SKM-1 (cell line): Measurements from ENCODE around the gene EYS.
"Not testable (repeated sequence)": the region's sequence is repeated elsewhere in the genome, so short reads cannot be mapped to it uniquely, and the experiment has no call there.

ENCODE experiments used
- DNase-seq: peaks from one replicate; lab custom pipeline; 2025; ENCODE audit not compliant: unreplicated experiment; lab: John Stamatoyannopoulos, UW

Gene EYS

DNA sequence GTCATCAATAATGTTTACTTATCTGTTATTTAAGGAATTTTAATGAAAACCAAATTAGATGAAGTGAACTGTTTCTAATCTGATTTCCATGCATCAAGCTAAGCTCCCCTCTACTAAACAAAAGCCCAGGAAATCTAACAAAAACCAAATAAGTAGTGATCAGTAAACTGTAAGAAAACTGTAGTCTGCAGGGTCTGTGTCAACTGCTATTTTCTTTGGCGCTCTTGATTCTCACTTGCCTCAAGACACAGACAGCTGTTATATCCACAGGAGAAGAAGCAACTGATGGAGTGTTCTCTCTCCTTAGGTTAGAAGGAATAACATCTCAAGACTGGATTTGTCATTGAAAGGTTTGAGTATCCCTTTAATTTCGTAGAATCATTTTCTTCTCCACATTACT lies 1777.9 kb downstream of the EYS start:
- no peak for DNase-seq

DNA sequence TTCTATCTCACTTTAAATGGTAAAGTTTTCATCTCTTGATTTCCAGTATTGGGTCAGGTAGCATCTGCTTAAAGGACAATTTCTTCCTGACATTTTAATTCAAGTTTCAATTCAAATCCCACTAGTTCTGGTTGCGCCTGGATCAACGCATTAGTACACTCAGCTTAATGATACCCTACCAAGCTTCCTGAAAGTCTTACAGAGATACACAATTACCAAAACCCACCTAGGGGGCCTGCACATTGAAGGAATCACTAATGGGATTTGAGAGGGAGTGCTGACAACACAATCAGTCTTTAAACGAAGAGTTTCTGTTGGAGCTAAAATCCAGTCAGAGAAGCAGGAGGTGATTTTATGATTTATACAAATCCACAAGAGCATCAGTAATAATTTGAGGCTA lies 1778.4 kb downstream of the EYS start:
- DNase-seq = no peak

DNA sequence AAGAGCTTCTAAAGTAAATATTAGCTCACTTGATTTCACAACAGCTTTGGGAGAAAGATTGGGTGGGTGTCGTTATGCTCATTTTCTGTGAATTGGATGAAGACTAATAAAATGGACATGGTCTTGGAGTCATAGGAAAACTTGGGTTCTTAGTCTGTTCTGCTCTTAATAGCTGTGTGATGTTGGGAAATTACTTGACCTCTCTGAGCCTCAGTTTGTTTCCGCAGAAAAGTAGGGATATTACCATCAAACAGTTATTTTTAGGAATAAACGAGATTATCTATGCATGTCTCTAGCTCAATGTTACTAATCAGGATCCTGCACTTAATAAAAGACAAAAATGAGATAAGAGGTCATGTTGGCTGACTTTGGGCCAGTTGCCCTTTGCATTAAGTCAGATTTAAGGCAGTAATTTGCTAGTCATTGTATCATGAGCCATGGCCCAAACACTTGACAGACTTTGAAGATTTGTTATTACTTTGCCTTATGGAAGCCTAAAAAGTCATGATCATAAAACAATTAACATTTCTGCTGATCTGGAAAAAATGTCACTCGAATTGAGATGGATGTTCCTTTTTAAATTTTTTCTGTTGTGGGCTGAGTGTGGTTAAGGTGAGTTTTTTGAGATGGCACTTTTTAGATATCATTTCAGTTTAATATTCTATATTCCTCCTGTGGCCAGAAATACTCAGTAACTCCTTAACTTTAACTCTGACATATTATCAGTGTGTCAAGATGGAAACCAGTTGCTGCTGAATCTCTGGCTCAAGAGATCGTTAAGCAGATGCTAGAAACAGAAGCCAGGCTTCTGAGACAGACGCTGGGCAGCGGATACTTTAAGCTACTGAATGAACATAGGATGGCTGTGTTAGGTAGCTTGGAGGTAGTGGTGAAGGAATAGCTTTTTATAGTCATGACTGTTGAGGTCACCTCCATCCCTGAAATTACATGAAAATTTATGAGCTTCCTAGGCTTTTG lies 1779.8 kb downstream of the EYS start:
- DNase-seq = no peak

DNA sequence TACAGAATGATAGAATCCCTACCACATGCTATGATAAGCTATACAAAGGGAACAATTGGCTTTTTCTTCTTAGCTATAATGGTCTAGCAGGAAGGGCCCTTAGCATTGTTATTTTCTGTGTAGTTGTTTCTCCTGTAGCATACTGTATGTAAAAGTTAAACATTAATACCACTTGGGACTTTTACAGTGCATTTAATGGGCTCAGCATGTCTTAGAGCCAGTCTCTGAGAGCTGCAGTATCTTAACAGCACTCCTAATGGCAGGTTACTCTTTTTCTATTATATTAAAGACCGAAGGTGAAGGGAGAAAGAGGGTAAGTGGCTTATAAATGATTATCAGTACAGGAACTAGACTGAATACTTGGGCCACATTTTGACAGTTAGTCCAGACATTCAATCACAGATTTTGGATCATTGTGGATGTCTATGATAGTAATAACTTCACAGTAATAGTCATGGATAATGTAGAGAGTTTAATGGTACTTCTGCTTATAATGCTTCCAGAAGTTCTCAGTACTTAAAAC lies 1780.7 kb downstream of the EYS start:
- no peak for DNase-seq

DNA sequence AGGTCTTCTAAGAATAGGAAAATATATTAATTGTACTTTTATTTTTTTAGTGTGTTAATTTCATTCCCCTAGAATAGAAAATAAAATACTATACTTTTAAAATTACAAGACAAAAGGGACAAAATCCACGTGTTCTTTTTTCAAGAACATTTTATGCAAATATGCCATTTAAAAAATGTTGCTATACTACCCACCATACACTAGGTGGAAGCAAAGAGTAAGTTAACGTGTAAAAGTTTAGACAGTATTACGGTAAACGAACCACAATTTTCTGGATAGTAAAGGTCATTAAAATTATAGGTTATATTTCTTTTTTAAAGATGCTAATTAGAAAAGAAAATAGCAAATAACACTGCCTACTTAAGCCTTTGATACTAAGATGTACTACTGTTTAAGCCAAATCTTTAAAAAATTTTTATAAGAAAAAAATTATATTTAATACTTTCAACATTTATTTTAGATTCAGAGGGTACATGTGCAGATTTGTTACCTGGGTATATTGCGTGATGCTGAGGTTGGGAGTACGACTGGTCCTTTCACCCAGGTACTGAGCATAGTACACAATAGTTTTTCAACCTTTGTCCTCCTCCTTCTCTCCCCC lies 1783.8 kb downstream of the EYS start:
- DNase-seq = peak; percentile 13

DNA sequence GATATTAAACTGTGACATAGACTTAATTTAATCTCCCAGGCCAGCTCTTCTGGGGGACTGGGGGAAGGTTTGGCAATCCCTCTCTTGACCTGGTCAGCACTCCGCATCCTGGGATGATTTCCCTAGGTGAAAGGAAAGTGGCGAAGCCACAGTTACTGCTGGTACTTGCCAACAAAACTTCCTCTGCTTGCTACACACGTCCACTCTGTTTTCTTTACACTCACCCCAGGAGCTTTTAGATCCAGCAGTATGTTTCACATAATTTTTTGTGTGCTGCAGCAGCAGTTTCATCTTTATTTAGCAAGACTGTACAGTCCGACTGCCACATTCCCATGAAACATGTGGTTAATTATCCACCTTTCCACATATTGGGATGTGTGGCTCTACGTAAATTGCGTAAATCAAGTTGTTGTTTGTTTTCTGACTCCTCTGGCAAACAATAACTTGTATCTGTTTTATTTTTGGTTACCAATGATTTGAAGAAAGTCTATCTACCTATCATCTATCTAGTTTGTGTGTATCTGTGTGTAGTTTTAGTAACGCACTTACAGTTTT lies 1787.4 kb downstream of the EYS start:
- no peak for DNase-seq

DNA sequence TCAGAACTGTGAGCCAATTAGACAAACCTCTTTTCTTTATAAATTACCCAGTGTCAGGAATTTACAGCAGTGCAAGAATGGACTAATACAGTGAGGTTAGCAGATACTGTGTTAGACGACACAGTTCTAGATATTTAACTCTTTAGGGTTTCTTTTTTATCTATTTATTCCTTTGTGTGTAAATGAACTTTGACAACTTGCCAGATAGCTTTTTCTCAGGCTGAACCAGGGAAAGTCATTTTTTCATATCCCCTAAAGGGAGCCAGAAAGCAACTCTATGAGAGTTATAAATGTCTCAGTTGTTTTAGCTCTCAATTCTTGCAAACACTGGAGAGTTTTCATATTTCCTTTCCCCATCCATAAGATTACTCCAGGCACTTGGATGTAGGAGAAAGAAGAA lies 1794.1 kb downstream of the EYS start:
- DNase-seq = no peak

DNA sequence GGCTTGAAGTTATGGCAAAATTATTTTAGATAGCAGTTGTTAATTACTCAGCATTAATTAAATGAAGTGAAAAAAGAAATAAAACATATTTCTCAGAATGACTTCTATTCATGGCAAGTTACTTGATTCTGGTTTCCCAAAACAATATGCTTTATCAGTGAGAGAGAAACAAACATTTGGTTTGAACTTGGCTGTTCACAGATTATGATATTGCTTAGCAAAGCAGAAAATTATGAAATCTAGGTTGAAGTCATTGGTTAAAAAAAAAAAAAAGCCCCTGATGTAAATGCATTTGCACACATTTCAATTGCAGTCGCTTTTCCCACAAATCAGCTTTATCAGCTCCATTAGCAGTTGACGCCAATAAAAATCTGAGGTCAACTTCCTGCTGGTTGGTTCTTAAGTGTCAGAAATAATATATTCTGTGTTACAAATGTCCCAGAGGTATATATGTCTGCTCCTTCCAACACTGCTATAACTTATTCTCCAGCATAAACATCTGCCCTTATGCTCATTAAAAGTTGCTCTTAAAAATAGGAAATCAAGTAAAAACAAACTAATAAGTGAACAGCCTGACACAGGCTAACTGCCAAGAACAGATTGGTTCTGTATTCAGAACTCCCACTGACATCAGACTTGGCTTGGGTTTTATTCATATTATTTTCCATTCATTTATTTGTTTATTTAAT lies 1796.0 kb downstream of the EYS start:
- DNase-seq = no peak

DNA sequence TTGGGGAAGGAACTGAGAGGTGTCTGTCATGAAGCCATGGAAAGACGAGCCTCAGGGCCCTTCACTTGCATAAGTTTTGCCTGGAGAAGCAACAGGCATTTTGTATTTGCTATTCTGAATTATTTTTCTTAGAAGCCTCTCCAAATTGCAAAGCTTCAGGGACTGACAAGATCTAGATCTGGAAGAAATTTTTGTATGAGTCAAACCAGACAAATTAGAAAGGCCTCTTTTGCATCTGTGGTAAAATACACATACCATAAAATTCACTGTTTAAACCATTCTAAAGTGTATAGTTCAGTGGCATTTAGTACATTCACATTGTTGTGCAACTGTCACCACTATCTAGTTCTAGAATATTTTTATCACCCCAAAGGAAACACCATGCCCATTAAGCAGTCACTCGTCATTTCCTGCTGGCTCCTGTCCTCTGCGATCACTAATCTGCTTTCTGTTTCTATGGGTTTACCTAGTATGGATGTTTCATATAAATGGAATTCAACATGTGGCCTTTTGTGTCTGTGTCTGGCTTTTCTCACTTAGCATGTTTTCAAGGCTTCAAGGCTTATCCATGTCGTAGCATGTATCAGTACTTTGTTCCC lies 1802.3 kb downstream of the EYS start:
- no peak for DNase-seq

DNA sequence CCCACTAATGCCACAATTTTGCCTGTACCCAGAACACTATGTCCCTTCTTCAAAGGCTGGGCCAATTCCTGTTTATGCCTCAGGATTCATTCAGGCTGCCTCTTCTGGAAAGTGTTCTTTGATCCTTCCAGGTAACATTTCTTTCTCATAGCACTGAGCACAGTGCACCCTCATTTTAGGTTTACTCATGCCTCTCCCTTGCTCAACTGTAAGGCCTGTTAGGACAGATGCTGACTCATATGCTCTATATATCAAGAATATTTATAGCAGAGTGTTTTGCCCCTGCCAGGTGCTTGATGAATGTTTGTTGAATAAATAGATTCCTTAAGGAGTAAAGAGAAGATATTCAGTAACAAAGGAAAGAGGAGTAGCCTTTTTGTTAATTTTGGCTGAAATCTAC lies 1807.5 kb downstream of the EYS start:
- no peak for DNase-seq

DNA sequence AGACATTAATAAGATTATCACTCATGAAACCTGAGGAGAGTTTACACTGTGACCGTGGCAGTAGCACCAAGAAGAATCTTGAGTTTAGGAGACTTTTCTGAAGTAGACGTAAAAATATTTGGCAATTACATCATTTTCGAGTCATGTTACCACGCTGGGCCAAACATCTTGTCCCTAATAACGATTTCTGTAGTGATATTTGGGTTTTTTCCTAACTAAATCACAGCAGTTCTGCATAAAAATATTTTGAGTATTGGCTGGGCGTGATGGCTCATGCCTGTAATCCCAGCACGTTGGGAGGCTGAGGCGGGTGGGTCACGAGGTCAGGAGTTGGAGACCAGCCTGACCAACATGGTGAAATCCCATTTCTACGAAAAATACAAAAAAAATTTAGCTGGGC lies 1809.1 kb downstream of the EYS start:
- DNase-seq = no peak

DNA sequence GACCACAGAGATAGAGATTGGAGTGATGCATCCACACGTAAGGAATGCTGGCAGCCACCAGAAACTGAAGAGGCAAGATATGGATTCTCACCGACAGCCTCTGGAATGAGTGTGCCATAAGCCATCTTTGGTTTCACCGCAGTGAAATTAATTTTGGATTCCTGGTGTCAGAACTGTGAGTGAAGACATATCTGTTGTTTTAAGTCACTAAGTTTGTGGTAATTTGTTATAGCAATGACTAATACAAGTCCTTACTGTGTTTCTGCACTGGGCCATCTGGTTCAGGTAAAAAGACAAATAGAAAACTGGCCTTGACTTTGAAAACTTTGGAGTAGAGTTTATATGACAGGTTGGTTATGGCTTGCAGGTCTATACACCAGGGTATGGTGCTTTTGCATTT lies 1809.6 kb downstream of the EYS start:
- no peak for DNase-seq

DNA sequence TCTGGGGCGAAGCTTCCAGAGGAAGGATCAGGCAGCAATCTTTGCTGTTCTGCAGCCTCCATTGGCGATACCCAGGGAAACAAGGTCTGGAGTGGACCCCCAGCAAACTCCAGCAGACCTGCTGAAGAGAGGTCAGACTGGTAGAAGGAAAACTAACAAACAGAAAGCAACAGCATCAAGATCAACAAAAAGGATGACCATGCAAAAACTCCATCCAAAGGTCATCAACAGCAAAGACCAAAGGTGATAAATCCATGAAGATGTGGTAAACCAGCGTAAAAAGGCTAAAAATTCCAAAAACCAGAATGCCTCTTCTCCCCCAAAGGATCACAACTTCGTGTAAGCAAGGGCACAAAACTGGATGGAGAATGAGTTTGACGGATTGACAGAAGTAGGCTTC lies 1818.6 kb downstream of the EYS start:
- DNase-seq = no peak

DNA sequence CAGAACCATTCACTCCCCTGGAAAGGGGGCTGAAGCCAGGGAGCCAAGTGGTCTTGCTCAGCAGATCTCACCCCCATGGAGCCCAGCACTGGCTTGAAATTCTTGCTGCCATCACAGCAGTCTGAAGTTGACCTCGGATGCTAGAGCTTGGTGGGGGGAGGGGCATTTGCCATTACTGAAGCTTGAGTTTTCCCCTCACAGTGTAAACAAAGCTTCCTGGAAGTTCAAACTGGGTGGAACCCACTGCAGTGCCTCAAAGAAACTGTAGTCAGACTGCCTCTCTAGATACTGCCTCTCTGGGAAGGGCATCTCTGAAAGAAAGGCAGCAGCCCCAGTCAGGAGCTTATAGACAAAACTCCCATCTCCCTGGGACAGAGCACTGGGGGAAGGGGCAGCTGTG lies 1819.2 kb downstream of the EYS start:
- DNase-seq = not testable (repeated sequence)

DNA sequence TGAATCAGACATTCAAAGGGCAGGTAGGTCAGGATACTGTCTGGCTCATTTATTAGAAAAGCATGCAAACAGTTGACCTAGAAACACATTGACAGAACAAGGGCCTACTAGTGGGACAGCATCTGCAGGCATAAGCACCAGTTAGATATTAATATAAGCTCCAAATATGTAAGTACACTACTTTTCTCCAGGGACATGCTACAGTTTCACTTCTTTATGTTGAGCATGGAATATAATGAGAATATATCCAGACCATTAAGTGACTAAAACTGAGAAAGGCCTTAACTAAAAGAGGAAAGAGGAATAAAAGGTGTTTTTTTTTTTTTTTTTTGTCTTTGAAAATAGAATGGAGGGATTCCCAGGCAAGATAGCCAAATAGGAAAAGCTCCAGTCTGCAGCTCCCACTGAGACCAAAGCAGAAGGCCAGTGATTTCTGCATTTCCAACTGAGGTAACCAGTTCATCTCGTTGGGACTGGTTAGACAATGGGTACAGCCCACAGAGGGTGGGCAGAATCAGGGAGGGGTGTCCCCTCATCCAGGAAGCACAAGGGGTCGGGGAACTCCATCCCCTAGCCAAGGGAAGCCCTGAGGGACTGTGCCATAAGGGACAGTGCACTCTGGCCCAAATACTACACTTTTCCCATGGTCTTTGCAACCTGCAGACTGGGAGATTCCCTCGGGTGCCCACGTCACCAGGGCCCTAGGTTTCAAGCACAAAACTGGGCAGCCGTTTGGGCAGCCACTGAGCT lies 1819.8 kb downstream of the EYS start:
- no peak for DNase-seq

DNA sequence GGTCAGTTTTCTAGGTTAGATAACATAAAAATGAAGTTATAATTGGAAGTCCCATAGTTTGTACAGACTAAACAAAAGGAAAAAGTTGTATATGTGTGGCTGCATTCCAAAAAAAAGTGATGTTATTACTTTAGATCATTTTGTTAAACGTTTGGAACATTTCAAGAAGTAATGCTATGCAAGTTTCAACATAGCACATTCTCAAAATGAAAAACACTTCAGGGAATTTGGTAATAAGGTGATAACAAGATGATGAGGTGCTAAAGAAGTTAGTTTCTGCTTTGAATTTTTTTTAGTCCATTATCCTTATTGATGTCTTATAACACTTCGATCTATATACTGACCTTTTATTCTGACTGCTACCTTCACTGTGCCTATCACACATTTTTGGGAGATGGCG lies 1820.7 kb downstream of the EYS start:
- DNase-seq = no peak

DNA sequence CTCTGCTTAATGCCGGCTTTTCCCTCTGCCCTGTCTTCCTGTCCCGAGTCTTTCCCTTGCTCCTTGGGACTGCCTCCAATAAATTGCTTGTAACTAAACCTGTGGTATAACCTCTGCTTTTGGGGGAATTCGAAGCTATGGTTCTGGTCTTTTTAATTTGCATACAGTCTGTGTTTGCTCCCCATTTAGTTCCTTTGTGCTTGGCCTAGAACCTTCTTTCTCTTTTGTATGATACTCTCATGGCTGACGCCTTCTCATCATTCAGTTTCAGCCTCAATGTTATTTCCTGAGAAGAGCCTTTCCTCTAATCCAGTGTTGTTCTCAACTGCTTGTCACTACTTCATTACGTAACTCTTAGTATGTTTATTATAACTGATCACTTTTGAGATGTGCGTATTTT lies 1823.4 kb downstream of the EYS start:
- DNase-seq = no peak

DNA sequence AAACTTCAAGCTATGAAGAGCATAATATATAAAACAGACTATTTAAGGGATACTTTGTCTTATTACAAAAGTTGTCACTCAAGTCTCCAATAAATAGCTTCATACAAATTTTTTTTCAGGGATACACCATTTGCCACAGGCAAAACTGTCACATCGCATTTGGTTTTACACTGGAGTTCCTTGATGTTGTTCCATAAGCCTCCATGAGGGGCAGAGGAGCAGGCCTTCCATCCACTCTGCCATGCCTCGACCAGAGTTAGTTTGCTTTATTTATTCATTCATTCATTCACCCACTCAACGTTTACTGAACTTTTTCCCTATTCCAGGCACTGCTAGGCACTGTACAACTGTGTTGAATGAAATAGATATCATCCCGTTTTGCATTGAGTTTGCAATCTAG lies 1824.8 kb downstream of the EYS start:
- no peak for DNase-seq

DNA sequence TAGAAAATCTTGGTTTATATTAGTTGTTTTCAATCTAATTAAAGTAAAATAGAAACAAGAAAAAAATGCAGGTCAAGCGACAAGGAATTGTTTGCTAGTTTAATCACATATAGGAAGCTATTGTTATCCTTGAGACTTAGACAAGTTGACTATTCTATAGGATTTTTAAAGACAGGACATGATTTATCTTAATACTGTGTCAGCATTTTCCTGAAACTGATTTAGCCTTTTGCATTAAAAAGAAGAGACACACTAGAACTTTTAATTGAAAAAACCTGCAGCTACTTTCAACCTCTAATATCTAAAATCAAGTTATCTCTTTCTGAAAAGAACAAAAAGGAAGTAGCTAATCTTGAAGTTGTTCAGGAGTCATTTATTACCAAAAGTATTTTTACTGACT lies 1825.2 kb downstream of the EYS start:
- DNase-seq = no peak

DNA sequence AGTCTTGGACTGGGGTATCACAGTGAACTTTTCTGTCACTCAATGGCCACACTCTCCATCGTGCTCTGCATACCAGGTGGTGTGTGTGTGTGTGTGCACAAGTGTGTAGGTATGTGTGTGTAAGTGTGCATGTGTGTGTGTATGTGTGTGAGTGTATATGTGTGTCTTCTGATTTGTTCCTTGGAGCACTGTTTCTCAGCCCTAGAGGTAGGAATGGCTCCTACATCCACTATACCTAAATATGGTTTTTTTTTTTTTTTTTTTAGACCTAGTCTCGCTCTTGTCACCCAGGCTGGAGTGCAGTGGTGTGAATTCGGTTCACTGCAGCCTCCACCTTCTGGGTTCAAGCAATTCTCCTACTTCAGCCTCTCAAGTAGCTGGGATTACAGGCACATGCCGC lies 1834.8 kb downstream of the EYS start:
- no peak for DNase-seq
